A549 (cell line): ENCODE results near the gene RAB1B. TPM values are rescaled to one million over a fixed set of nuclear protein-coding genes. Genes with fewer than 3 reads are reported as not detected.

Source experiments
- ATAC-seq, 2 experiments: fragments of 200-7000 bp in 1 of 2; fragments of >200 bp in 1 of 2; cut with Nextera tagmentation in 1 of 2; cut with Tn5 transposase in 1 of 2; 3 replicates each; pipeline versions ENCODE4 v1.8.0 to v1.9.1; 2018 to 2020; ENCODE audit warnings: mild to moderate bottlenecking in 1 of 2, moderate library complexity in 1 of 2
- CTCF ChIA-PET: fragments of 300-600 bp; sonication (Branson Sonifier 250); formaldehyde crosslinking; extraction: SDS; loops from one replicate; lab custom pipeline; 2021; ENCODE audit warnings: antibody characterized with exemption, inconsistent platforms; lab: Yijun Ruan, JAX
- POLR2A ChIA-PET: fragments of 350-600 bp; formaldehyde crosslinking; extraction: SDS; loops from one replicate; lab custom pipeline; 2021; ENCODE audit warnings: antibody characterized with exemption, inconsistent platforms; lab: Yijun Ruan, JAX
- DNase-seq, 2 experiments: peaks; one replicate each; pipeline versions ENCODE4 v3.0.0 to v3.0.0-alpha.2; 2011 to 2016; ENCODE audit warnings: low read depth in 1 of 2, low spot score in 1 of 2
- FAIRE-seq: peaks from 2 replicates; lab custom pipeline; 2011; peaks lifted over from hg19 to GRCh38; lab: Jason Lieb, UNC
- H3K27ac ChIP-seq, 2 experiments: fragments of >200 bp; sonication (Bioruptor Twin); formaldehyde crosslinking; 3 replicates each; pipeline ENCODE4 v1.5.1; 2016 to 2017
- H3K4me1 ChIP-seq: fragments of >200 bp; sonication (Bioruptor Twin); formaldehyde crosslinking; 3 replicates; pipeline ENCODE4 v1.6.1; 2016
- H3K4me2 ChIP-seq: fragments of >200 bp; sonication (Bioruptor Twin); formaldehyde crosslinking; 3 replicates; pipeline ENCODE4 v1.6.1; 2016
- H3K4me3 ChIP-seq: fragments of >200 bp; sonication (Bioruptor Twin); formaldehyde crosslinking; 3 replicates; pipeline ENCODE4 v1.5.1; 2016
- H3K9me3 ChIP-seq: fragments of >200 bp; sonication (Bioruptor Twin); formaldehyde crosslinking; 3 replicates; pipeline ENCODE4 v1.6.1; 2016
- CBX2 ChIP-seq: fragments of 200-600 bp; sonication (generic); IDR thresholded peaks from 2 replicates; pipeline ENCODE4 v1.6.1; 2016; ENCODE audit warnings: low read depth, mild to moderate bottlenecking, borderline replicate concordance
- CHD2 ChIP-seq: fragments of 150-350 bp; IDR thresholded peaks from 2 replicates; pipeline ENCODE4 v1.6.1; 2014; ENCODE audit warnings: low read length; ENCODE audit not compliant: partially characterized antibody
- CHD4 ChIP-seq: fragments of 200-600 bp; sonication (generic); IDR thresholded peaks from 2 replicates; pipeline ENCODE4 v1.6.1; 2016; ENCODE audit warnings: antibody characterized with exemption, mild to moderate bottlenecking, borderline replicate concordance
- EP300 ChIP-seq, 2 experiments: fragments of >200 bp; sonication (Bioruptor Twin); formaldehyde crosslinking; IDR thresholded peaks; 2 replicates in 1 of 2; 3 replicates in 1 of 2; pipeline ENCODE4 v1.6.1; 2016 to 2017
- FOSL2 ChIP-seq, 2 experiments: fragments of 450-650 bp in 1 of 2; fragments of >200 bp in 1 of 2; sonication (Bioruptor Twin) in 1 of 2; formaldehyde crosslinking; IDR thresholded peaks; 2 replicates each; pipeline versions ENCODE4 v1.5.0 to v1.6.1; 2016 to 2020; ENCODE audit warnings: mild to moderate bottlenecking in 1 of 2, moderate library complexity in 1 of 2
- FOXS1 ChIP-seq: fragments of 250-450 bp; sonication (Bioruptor Pico); IDR thresholded peaks from 2 replicates; pipeline ENCODE4 v1.5.0; 2020; ENCODE audit warnings: mild to moderate bottlenecking, moderate library complexity
- HDAC2 ChIP-seq: fragments of 200-600 bp; sonication (generic); IDR thresholded peaks from 2 replicates; pipeline ENCODE4 v1.6.1; 2016
- HOXB13 ChIP-seq: fragments of 250-450 bp; sonication (Bioruptor Pico); IDR thresholded peaks from 2 replicates; pipeline ENCODE4 v1.5.0; 2020; ENCODE audit warnings: low read depth, mild to moderate bottlenecking, moderate library complexity
- MAFK ChIP-seq: fragments of 450-650 bp; IDR thresholded peaks from 2 replicates; pipeline ENCODE4 v1.6.1; 2014; ENCODE audit not compliant: partially characterized antibody
- NPAS2 ChIP-seq: fragments of 250-450 bp; sonication (Bioruptor Pico); IDR thresholded peaks from 2 replicates; pipeline ENCODE4 v1.8.0; 2022; ENCODE audit warnings: mild to moderate bottlenecking, moderate library complexity, borderline replicate concordance
- PHF8 ChIP-seq: fragments of 200-600 bp; sonication (generic); IDR thresholded peaks from 2 replicates; pipeline ENCODE4 v1.6.1; 2016; ENCODE audit warnings: low read depth, mild to moderate bottlenecking, antibody characterized with exemption, moderate library complexity, borderline replicate concordance
- RAD21 ChIP-seq, 2 experiments: fragments of >200 bp in 1 of 2; sonication (Bioruptor Twin) in 1 of 2; formaldehyde crosslinking in 1 of 2; IDR thresholded peaks in 1 of 2; conservative IDR thresholded peaks in 1 of 2; 2 replicates in 1 of 2; 3 replicates in 1 of 2; pipeline ENCODE4 v1.6.1; 2012 to 2018; ENCODE audit warnings: inconsistent platforms in 1 of 2
- RARB ChIP-seq: fragments of 250-450 bp; sonication (Bioruptor Pico); IDR thresholded peaks from 2 replicates; pipeline ENCODE4 v1.8.0; 2021; ENCODE audit warnings: mild to moderate bottlenecking, moderate library complexity
- RCOR1 ChIP-seq: fragments of 150-350 bp; IDR thresholded peaks from 2 replicates; pipeline ENCODE4 v1.6.1; 2014; ENCODE audit warnings: antibody characterized with exemption, low read length, low read depth
- SMC3 ChIP-seq: fragments of >200 bp; sonication (Bioruptor Twin); formaldehyde crosslinking; IDR thresholded peaks from 3 replicates; pipeline ENCODE4 v1.6.1; 2018; ENCODE audit warnings: inconsistent platforms
- TFCP2L1 ChIP-seq: fragments of 250-450 bp; sonication (Bioruptor Pico); IDR thresholded peaks from 2 replicates; pipeline ENCODE4 v1.5.0; 2021; ENCODE audit warnings: mild to moderate bottlenecking
- ZC3H11A ChIP-seq: fragments of 450-650 bp; IDR thresholded peaks from 2 replicates; pipeline ENCODE4 v1.6.1; 2014; ENCODE audit warnings: antibody characterized with exemption, mild to moderate bottlenecking
- ZNF302 ChIP-seq: fragments of 250-450 bp; sonication (Bioruptor Pico); IDR thresholded peaks from 2 replicates; pipeline ENCODE4 v1.9.0; 2021; ENCODE audit warnings: inconsistent platforms, mild to moderate bottlenecking, moderate library complexity
- ZSCAN20 ChIP-seq: fragments of 250-450 bp; sonication (Bioruptor Pico); IDR thresholded peaks from 2 replicates; pipeline ENCODE4 v1.8.0; 2022; ENCODE audit warnings: mild to moderate bottlenecking, moderate library complexity
- WGBS: methylation state at CpG from one replicate; pipeline ENCODE4 v1.1.6; 2017; ENCODE audit errors: missing lambda C conversion rate; 5-methylcytosine and 5-hydroxymethylcytosine counted together
- polyA plus RNA-seq, 4 experiments: library from polyadenylated mRNA; depleted of rRNA in 3 of 4; stranded (reverse); fragments of >200 nt; fragmentation: RNase III in 1 of 4; extraction: RNeasy Plus Mini Kit Qiagen cat#74134 plus additional on column Dnase treatment in 1 of 4; gene quantifications; 2 replicates in 3 of 4; 3 replicates in 1 of 4; pipeline ENCODE4 v1.2.3, GENCODE V29; 2011 to 2017
- TF ChIP-seq, protein P1 (sequence below): IDR thresholded peaks from 2 replicates; pipeline ENCODE4 v1.6.1; 2012; ENCODE audit warnings: low read depth, borderline replicate concordance
- TF ChIP-seq, protein P2 (sequence below): fragments of >200 bp; sonication (Bioruptor Twin); formaldehyde crosslinking; IDR thresholded peaks from 2 replicates; pipeline ENCODE4 v1.6.1; 2016
- TF ChIP-seq, protein P3 (sequence below): IDR thresholded peaks from 2 replicates; pipeline ENCODE4 v1.6.1; 2012

RAB1B gene
- polyA plus RNA-seq, 2 of the 4 experiments (the other 2 are of a cell fraction): 87.8 to 147 TPM

DNA sequence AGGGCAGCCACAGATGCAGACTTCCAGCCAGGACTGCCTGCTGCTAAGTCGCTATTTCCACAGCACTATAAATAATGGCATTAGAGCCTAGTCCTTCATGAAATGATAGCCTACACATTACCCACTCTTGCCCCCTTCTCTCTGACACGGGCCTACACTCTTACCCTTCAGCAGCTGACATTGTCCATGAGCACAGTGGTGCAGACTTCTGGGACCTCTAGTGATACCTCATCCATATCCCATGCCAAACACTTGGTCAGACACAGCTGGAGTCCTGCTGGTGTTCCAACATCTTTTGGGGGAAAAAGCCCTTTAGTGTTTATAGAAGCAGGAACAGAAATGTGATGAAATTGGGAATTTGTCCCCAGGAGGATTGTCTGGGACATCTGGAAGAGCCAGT, 43.4 kb upstream of the RAB1B start:
- ChIA-PET POLR2A (no interaction called here), CTCF (interaction anchor here (1.0 to 1.6 kb wide), 4 partner anchors 10 to 58 kb away, joined by 3 to 5 read pairs (median 4); no protein-coding TSS in a partner anchor)
- H3K4me1 ChIP-seq: peaks cover 14% of the 10 kb centered on the region; the same call in 1 of the 3 replicates
- TF ChIP-seq FOXS1 (CRISPR knock-in tag) (no peak), EP300 (IDR thresholded peaks at IDR 0.05) (no peak), CHD4 (no peak), ZNF302 (CRISPR knock-in tag) (no peak), TFCP2L1 (no peak)
- TF ChIP-seq, protein P1, sequence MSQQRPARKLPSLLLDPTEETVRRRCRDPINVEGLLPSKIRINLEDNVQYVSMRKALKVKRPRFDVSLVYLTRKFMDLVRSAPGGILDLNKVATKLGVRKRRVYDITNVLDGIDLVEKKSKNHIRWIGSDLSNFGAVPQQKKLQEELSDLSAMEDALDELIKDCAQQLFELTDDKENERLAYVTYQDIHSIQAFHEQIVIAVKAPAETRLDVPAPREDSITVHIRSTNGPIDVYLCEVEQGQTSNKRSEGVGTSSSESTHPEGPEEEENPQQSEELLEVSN: no peak
- no peak for FAIRE-seq
- no peak overlapping the region for H3K4me2 ChIP-seq
- DNase-seq: no peak
- no peak for ATAC-seq
- H3K4me3 ChIP-seq: no peak overlapping the region
- WGBS: 85% methylated on average over 2 of the region's 2 CpGs
- H3K9me3 ChIP-seq: no peaks in the 10 kb centered on the region
- no peak overlapping the region for H3K27ac ChIP-seq

DNA sequence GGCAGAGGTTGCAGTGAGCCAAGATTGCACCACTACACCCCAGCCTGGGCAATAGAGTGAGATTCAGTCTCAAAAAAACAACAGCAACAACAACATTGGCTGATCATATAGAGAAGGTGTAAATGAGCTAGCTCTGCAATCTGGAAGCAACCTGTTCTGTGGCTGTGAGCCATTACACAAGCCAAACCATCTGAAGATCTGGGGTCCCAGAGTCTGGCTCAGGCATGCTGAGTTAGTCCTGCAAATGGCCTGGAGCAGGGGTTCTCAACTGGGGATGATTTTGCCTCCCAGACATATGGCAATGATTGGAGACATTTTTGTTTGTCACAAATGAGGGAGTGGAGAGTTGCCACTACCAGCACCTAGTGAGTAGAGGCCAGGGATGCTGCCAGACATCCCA, 42.3 kb upstream of the RAB1B start:
- FAIRE-seq (no peak), ATAC-seq (no peak), DNase-seq (no peak)
- CTCF ChIA-PET: interaction anchor here (0.6 to 1.2 kb wide), 3 partner anchors 9 to 56 kb away, joined by 3 to 4 read pairs (median 3); no protein-coding TSS in a partner anchor
- Histone ChIP-seq H3K4me3 (no peak overlapping the region), H3K4me2 (no peak overlapping the region), H3K9me3 (no peaks in the 10 kb centered on the region), H3K4me1 (peaks cover 14% of the 10 kb centered on the region; the same call in 1 of the 3 replicates), H3K27ac (no peak overlapping the region)
- POLR2A ChIA-PET: no interaction called here
- TF ChIP-seq, protein P2, sequence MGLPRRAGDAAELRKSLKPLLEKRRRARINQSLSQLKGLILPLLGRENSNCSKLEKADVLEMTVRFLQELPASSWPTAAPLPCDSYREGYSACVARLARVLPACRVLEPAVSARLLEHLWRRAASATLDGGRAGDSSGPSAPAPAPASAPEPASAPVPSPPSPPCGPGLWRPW: no peak
- no peak for TF ChIP-seq MAFK
- TF ChIP-seq HOXB13 (CRISPR knock-in tag): no peak
- TF ChIP-seq EP300 (IDR thresholded peaks at IDR 0.05): no peak
- TF ChIP-seq ZSCAN20 (CRISPR knock-in tag): no peak
- TF ChIP-seq, protein P1: no peak
- TF ChIP-seq RAD21 (conservative IDR thresholded peaks at IDR 0.05 in 1 of 2, IDR thresholded peaks at IDR 0.05 in 1 of 2): no peak
- no peak for TF ChIP-seq RARB
- no peak for TF ChIP-seq CBX2
- no peak for TF ChIP-seq ZC3H11A

DNA sequence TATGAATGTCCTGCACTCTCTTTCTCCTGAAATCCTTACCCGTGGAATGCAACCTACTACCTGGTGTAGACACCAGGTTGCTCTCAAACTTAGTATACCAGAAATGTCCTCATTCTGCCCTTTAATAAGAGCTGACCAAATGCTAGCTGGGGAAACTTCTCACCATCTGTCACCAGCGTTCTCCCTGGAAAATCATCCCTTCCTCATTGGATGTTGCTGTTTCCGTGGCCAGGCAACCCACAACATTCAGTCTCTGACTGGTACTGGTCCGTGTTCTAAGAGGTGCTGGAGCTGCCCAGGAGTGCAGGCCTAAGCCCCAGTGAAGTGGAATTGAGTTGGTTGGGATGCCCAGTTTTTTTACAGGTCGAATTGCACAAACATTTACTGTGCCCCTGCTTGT, 40.7 kb upstream of the RAB1B start:
- no peaks in the 10 kb centered on the region for H3K9me3 ChIP-seq
- peaks cover 4% of the 10 kb centered on the region; the same call in 1 of the 3 replicates for H3K4me1 ChIP-seq
- ChIA-PET CTCF (interaction anchor here (0.5 to 1.6 kb wide), 3 partner anchors 31 to 132 kb away, joined by 3 read pairs; no protein-coding TSS in a partner anchor), POLR2A (no interaction called here)
- H3K27ac ChIP-seq: no peak overlapping the region
- WGBS: 86% methylated on average over 5 of the region's 5 CpGs
- ATAC-seq (no peak), FAIRE-seq (no peak), DNase-seq (no peak)
- no peak overlapping the region for H3K4me2 ChIP-seq
- no peak overlapping the region for H3K4me3 ChIP-seq
- TF ChIP-seq FOSL2 (IDR thresholded peaks at IDR 0.05): no peak
- TF ChIP-seq FOSL2 (CRISPR knock-in tag; IDR thresholded peaks at IDR 0.05): no peak
- TF ChIP-seq HDAC2: no peak
- no peak for TF ChIP-seq RCOR1
- TF ChIP-seq, protein P3, sequence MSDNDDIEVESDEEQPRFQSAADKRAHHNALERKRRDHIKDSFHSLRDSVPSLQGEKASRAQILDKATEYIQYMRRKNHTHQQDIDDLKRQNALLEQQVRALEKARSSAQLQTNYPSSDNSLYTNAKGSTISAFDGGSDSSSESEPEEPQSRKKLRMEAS: no peak
- TF ChIP-seq PHF8: no peak
- no peak for TF ChIP-seq SMC3
- TF ChIP-seq CHD2: no peak
- TF ChIP-seq NPAS2: no peak
- TF ChIP-seq ZSCAN20 (CRISPR knock-in tag): no peak
- TF ChIP-seq RARB: no peak
